HAP-1 (cell line): ENCODE measurements around the gene ABCC10.

Source experiments
- DNase-seq, 2 experiments: peaks; one replicate each; pipeline ENCODE4 v3.0.0-alpha.2; 2016 to 2020; ENCODE audit warnings: low spot score in 2 of 2
- H3K27me3 ChIP-seq: fragments of 250-450 bp; sonication (Bioruptor Pico); 2 replicates; pipeline ENCODE4 v1.5.1; 2020; ENCODE audit warnings: low read depth, mild to moderate bottlenecking, moderate library complexity
- H3K36me3 ChIP-seq: fragments of 250-450 bp; sonication (Bioruptor Pico); replicated peaks from 2 replicates; pipeline ENCODE4 v1.5.1; 2020; ENCODE audit warnings: mild to moderate bottlenecking
- H3K4me1 ChIP-seq: fragments of 250-450 bp; sonication (Bioruptor Pico); 2 replicates; pipeline ENCODE4 v1.5.1; 2020; ENCODE audit warnings: mild to moderate bottlenecking
- H3K4me3 ChIP-seq: fragments of 250-450 bp; sonication (Bioruptor Pico); 2 replicates; pipeline ENCODE4 v1.5.1; 2020; ENCODE audit warnings: mild to moderate bottlenecking, moderate library complexity
- H3K9me3 ChIP-seq: fragments of 250-450 bp; sonication (Bioruptor Pico); 2 replicates; pipeline ENCODE4 v1.5.1; 2020; ENCODE audit warnings: mild to moderate bottlenecking, moderate library complexity
- in situ Hi-C: fragments of 300-500 bp; cut with MboI; formaldehyde crosslinking; loops from 3 replicates; pipeline ENCODE4 v1.14.3; 2020; ENCODE audit warnings: low sequenced_read_pairs, inconsistent platforms, mixed read lengths

ABCC10 gene

GRCh38 chr6:43444036-43444435 is 16.7 kb downstream of the ABCC10 start:
- Histone ChIP-seq H3K4me1 (no peaks in the 10 kb centered on the region), H3K9me3 (no peaks in the 10 kb centered on the region), H3K36me3 (no peaks in the 10 kb centered on the region; the same call in 1 of the 2 replicates), H3K4me3 (no peak overlapping the region), H3K27me3 (no peaks in the 10 kb centered on the region)
- in situ Hi-C loops, result no loop called here
- DNase-seq, result no peak

DNA sequence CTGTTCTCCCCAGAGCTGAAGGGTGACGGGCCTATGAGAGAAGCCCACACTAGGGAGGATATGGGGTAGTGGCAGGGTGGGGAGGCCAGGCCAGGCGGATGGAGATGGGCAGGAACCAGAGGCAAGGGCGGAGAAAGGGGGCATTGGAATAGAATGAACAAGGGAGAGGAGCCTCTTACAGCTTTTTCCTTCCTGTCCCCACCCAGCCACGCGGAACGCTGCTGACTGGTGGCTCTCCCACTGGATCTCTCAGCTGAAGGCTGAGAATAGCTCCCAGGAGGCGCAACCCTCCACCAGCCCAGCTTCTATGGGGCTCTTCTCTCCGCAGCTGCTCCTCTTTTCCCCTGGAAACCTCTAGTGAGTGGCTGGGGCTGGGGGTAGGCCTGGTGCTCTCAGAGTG is 17.2 kb downstream of the ABCC10 start:
- DNase-seq, result no peak
- in situ Hi-C loops, result no loop called here
- no peaks in the 10 kb centered on the region for H3K9me3 ChIP-seq
- H3K4me3 ChIP-seq, result no peak overlapping the region
- no peaks in the 10 kb centered on the region; the same call in 1 of the 2 replicates for H3K36me3 ChIP-seq
- no peaks in the 10 kb centered on the region for H3K4me1 ChIP-seq
- no peaks in the 10 kb centered on the region for H3K27me3 ChIP-seq

DNA sequence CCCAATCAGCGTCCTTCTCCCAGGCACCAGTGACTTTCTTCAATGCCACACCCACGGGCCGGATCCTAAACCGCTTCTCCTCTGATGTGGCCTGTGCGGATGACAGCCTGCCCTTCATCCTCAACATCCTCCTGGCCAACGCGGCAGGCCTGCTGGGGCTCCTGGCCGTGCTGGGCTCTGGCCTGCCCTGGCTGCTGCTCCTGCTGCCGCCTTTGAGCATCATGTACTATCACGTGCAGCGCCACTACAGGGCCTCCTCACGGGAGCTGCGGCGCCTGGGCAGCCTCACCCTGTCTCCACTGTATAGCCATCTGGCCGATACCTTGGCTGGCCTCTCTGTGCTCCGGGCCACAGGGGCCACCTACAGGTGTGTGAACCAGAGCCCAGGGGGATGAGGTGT is 18.2 kb downstream of the ABCC10 start:
- Histone ChIP-seq H3K9me3 (no peaks in the 10 kb centered on the region), H3K27me3 (no peaks in the 10 kb centered on the region), H3K36me3 (peaks cover 4% of the 10 kb centered on the region; the same call in 1 of the 2 replicates), H3K4me1 (no peaks in the 10 kb centered on the region), H3K4me3 (no peak overlapping the region)
- DNase-seq, result no peak
- in situ Hi-C loops, result no loop called here

- DNase-seq, result no peak
- H3K9me3 ChIP-seq, result no peaks in the 10 kb centered on the region
- no peaks in the 10 kb centered on the region for H3K4me1 ChIP-seq
- in situ Hi-C loops, result no loop called here
- no peak overlapping the region for H3K4me3 ChIP-seq
- H3K27me3 ChIP-seq, result no peaks in the 10 kb centered on the region
- peaks cover 13% of the 10 kb centered on the region for H3K36me3 ChIP-seq
These were observed 20.3 kb downstream of the ABCC10 start for GRCh38 chr6:43447604-43448003.

DNA sequence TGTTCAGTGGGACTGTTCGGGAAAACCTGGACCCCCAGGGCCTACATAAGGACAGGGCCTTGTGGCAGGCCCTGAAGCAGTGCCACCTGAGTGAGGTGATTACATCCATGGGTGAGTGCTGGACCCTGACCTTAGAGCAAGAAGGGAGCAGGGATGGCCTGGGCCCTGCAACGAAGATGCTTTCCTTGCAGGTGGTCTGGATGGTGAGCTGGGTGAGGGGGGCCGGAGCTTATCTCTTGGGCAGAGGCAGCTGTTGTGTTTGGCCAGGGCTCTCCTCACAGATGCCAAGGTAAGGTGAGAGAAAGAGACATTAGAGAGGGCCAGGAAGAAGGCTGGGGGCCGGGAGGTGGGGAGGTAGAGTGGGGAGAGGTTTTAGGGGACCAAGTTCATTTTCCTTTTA is 21.6 kb downstream of the ABCC10 start:
- in situ Hi-C loops, result no loop called here
- no peaks in the 10 kb centered on the region; the same call in 1 of the 2 replicates for H3K4me1 ChIP-seq
- H3K36me3 ChIP-seq, result peaks cover 13% of the 10 kb centered on the region
- no peak for DNase-seq
- H3K27me3 ChIP-seq, result no peaks in the 10 kb centered on the region
- no peak overlapping the region for H3K4me3 ChIP-seq
- H3K9me3 ChIP-seq, result no peaks in the 10 kb centered on the region

GRCh38 chr6:43450699-43451131 is 23.4 kb downstream of the ABCC10 start:
- in situ Hi-C loops, result no loop called here

GRCh38 chr6:43451348-43451747 is 24.0 kb downstream of the ABCC10 start:
- no peak overlapping the region for H3K4me3 ChIP-seq
- no peaks in the 10 kb centered on the region for H3K27me3 ChIP-seq
- no peak for DNase-seq
- H3K4me1 ChIP-seq, result peaks cover 4% of the 10 kb centered on the region; the same call in 1 of the 2 replicates
- H3K9me3 ChIP-seq, result no peaks in the 10 kb centered on the region
- in situ Hi-C loops, result no loop called here
- H3K36me3 ChIP-seq, result peaks cover 13% of the 10 kb centered on the region

More at GRCh38 chr6:43450699-43451131, 23.4 kb downstream of the ABCC10 start:
- Histone ChIP-seq H3K4me3 (no peak overlapping the region), H3K9me3 (no peaks in the 10 kb centered on the region), H3K27me3 (no peaks in the 10 kb centered on the region), H3K4me1 (no peaks in the 10 kb centered on the region; the same call in 1 of the 2 replicates), H3K36me3 (peaks cover 13% of the 10 kb centered on the region)
- DNase-seq, result no peak

- no peaks in the 10 kb centered on the region for H3K27me3 ChIP-seq
- no peak for DNase-seq
- peaks cover 4% of the 10 kb centered on the region; the same call in 1 of the 2 replicates for H3K4me1 ChIP-seq
- H3K36me3 ChIP-seq, result peaks cover 13% of the 10 kb centered on the region
- no peak overlapping the region for H3K4me3 ChIP-seq
- H3K9me3 ChIP-seq, result no peaks in the 10 kb centered on the region
- in situ Hi-C loops, result no loop called here
These were observed 24.6 kb downstream of the ABCC10 start for GRCh38 chr6:43451939-43452338.

DNA sequence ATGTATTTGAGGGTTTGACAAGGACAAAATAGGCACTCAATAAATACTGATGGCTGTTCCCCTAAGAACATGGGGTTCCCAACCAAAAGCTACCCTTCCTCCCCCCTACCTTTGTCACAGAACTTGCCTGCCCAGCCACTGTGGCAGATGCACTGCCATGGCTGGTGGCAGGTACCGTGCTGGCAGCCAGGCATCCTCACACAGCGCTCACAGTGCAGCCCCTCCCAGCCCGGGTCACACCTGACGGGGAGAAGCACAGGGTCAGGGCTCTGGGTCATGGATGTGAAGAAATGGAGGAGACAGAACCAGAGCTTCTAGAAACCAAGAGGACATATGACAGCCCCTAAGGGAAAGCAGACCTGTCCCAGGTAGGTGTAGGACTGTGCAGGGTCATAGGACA is 25.6 kb downstream of the ABCC10 start:
- H3K4me3 ChIP-seq, result no peak overlapping the region
- no peak for DNase-seq
- H3K4me1 ChIP-seq, result peaks cover 4% of the 10 kb centered on the region; the same call in 1 of the 2 replicates
- no peaks in the 10 kb centered on the region for H3K27me3 ChIP-seq
- H3K9me3 ChIP-seq, result no peaks in the 10 kb centered on the region
- in situ Hi-C loops, result no loop called here
- H3K36me3 ChIP-seq, result peaks cover 13% of the 10 kb centered on the region

- Histone ChIP-seq H3K36me3 (peaks cover 13% of the 10 kb centered on the region), H3K4me3 (peak overlapping the region; percentile 60; the same call in 1 of the 2 replicates), H3K27me3 (no peaks in the 10 kb centered on the region), H3K4me1 (peaks cover 4% of the 10 kb centered on the region; the same call in 1 of the 2 replicates), H3K9me3 (no peaks in the 10 kb centered on the region)
- no peak for DNase-seq
- in situ Hi-C loops, result no loop called here
These were observed 26.5 kb downstream of the ABCC10 start for GRCh38 chr6:43453831-43454230.

DNA sequence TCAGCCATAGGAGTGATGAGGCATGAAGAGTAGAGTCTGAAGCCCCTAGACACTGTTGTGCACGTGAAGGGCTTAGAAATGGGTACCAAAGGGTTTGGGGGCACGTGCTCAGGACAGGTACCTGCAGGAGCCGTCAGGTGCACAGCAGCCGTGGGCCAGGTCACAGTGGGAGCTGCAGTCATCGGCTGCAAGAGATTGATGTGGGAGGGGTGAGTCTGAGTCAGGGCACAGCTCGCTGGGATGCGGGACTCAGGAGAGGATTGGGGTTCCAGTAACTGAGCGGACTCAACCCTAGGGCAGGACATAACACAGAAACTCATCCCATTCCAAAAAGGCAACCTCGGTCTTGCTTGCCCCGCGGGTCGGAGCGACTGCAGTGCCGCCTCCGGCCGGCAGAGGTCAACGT is 27.0 kb downstream of the ABCC10 start:
- in situ Hi-C loops, result no loop called here
- H3K27me3 ChIP-seq, result no peaks in the 10 kb centered on the region
- H3K4me3 ChIP-seq, result peak overlapping the region; percentile 60
- peaks cover 13% of the 10 kb centered on the region for H3K36me3 ChIP-seq
- H3K9me3 ChIP-seq, result no peaks in the 10 kb centered on the region
- peaks cover 4% of the 10 kb centered on the region; the same call in 1 of the 2 replicates for H3K4me1 ChIP-seq
- DNase-seq, result peak in 1 of 2 experiments; percentile 66

DNA sequence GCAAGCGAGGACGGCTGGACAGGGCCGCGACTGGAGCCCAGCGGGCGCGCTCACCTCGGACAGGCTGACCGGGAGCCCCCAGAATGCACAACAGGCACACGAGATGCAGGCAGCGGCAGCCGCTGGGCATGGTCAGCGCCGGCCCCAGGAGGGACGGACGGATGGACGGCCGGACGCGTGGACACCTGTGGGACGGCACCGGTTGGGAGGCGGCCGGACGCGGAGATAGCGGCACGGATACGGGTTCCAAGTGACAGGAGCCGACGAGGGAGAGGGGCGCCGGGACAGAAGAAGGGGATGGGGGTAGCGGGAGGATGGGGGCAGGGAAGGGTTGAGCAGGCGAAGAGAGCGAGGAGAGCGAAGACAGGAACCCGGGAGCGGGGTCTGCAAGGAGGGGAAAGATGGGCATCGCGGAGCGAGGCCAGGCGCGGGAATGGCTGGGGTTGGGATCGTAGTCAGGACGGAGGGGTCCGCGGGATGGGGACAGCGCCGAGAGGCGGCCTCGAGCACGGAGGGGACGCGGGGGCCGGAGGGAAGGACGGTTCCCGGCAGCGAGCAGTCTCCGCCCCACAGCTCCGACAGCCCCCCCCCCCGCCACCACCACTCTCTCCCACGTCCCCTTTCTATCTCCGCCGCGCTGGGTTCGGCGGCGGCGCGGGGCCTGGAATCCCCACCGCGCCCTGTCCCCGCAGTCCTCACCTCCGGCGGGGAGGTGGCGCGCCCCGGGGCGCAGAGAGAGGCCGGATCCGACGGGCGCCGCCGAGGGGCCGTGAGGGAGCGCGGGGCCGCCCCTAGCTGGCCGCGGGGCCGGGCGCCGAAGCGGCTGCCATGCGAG is 27.6 kb downstream of the ABCC10 start:
- peaks cover 4% of the 10 kb centered on the region; the same call in 1 of the 2 replicates for H3K4me1 ChIP-seq
- DNase-seq, result peak in 1 of 2 experiments; percentile 90
- in situ Hi-C loops, result no loop called here
- H3K36me3 ChIP-seq, result peaks cover 13% of the 10 kb centered on the region
- H3K27me3 ChIP-seq, result no peaks in the 10 kb centered on the region
- H3K9me3 ChIP-seq, result no peaks in the 10 kb centered on the region
- peak overlapping the region; percentile 60 for H3K4me3 ChIP-seq

- no peaks in the 10 kb centered on the region for H3K9me3 ChIP-seq
- H3K4me1 ChIP-seq, result peaks cover 4% of the 10 kb centered on the region; the same call in 1 of the 2 replicates
- no peaks in the 10 kb centered on the region for H3K27me3 ChIP-seq
- H3K4me3 ChIP-seq, result peak within 1 kb of the TSS; percentile 60
- in situ Hi-C loops, result no loop called here
- peak; percentile 40 to 75 for DNase-seq
- peaks cover 7% of the 10 kb centered on the region for H3K36me3 ChIP-seq
These were observed 28.4 kb downstream of the ABCC10 start, which contains the start of gene DLK2 for GRCh38 chr6:43455531-43456428. Gene DLK2, minus strand, starts transcription at chr6:43455548. Its CDS starts 723 bp downstream, at chr6:43454825.
